H54 (cell line): Measurements from ENCODE around the gene PTPRD.
A peak's percentile ranks its signal among the peaks of the same experiment; 100 is the strongest.

ENCODE experiments used
- DNase-seq: peaks from one replicate; pipeline ENCODE4 v3.0.0; 2011; ENCODE audit warnings: low spot score, mixed read lengths; ENCODE audit not compliant: insufficient read length
- FAIRE-seq: peaks from 3 replicates; lab custom pipeline; 2011; peaks lifted over from hg19 to GRCh38; lab: Jason Lieb, UNC
- POLR2A ChIP-seq: IDR thresholded peaks from 2 replicates; pipeline ENCODE4 v1.6.1; 2011; ENCODE audit warnings: low read depth, mild to moderate bottlenecking, low read length

The PTPRD gene

GRCh38 chr9:10054456-10054855 is 558.3 kb downstream of the PTPRD start:
- FAIRE-seq (no peak), DNase-seq (no peak)
- TF ChIP-seq POLR2A = no peak

DNA sequence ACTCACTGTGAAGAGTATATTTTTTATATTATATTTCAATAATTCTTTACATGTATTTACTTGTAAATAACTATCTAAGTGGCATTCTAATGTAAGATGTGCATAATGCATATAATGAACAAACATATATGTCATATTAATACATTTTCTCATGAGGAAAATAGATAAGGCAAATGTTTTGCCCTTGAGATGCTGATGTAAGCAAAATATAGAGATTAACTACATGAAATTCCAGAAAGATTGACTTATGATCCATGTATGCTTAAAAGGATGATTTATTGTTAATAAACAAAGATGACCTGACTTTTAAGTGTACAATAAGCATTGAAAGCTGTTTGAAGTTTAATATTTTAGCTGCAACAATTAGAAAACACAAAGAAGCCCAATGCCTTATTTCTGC is 559.9 kb downstream of the PTPRD start:
- no peak for TF ChIP-seq POLR2A
- no peak for FAIRE-seq
- no peak for DNase-seq

GRCh38 chr9:10052181-10052580 is 560.6 kb downstream of the PTPRD start:
- no peak for TF ChIP-seq POLR2A
- FAIRE-seq = no peak
- no peak for DNase-seq

GRCh38 chr9:10050016-10050415 is 562.8 kb downstream of the PTPRD start:
- DNase-seq (no peak), FAIRE-seq (peak; percentile 15)
- no peak for TF ChIP-seq POLR2A

GRCh38 chr9:10048994-10049393 is 563.8 kb downstream of the PTPRD start:
- DNase-seq (no peak), FAIRE-seq (no peak)
- TF ChIP-seq POLR2A = no peak

DNA sequence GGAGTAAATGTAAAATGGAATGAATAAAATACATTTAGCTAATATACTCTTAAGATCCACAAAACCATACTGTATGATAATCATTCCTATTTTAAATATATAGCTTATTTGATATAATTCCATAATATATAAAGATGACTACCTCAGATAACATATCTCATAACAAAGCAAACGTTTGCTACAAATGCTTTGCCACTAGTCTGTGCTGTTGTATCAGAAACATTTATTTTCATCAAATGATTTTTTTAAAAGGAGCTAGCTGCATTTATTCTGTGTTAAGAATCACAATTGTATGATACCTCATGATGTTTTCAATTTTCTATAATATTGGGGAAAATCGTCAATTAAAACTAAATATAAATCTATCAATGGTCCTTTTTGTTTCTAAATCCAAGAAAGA is 567.2 kb downstream of the PTPRD start:
- DNase-seq = no peak
- no peak for FAIRE-seq
- TF ChIP-seq POLR2A = no peak

- no peak for TF ChIP-seq POLR2A
- FAIRE-seq (no peak), DNase-seq (no peak)
Measured at GRCh38 chr9:10041726-10042229, 571.0 kb downstream of the PTPRD start.

DNA sequence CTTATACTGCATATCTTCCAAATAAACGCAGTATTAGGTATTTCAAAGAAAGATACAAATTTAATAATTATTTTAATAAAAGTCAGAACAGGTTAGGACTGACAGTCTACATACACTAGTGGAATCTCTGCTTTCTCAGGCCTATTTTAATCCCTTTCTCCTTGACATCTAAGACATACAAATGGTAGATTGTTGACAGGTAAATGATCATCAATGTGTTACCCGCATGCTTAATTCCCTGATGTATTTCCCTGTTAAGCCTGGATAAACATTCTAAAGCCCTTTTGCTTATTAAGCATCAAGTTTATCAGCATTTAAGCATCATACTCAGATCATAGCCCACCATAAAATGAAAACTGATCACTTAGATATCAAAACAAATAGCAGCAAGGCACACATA is 576.7 kb downstream of the PTPRD start:
- no peak for TF ChIP-seq POLR2A
- FAIRE-seq = no peak
- no peak for DNase-seq

GRCh38 chr9:10032166-10032565 is 580.6 kb downstream of the PTPRD start:
- no peak for FAIRE-seq
- no peak for TF ChIP-seq POLR2A
- DNase-seq = no peak

- FAIRE-seq (no peak), DNase-seq (no peak)
- TF ChIP-seq POLR2A = no peak
Measured at GRCh38 chr9:10026443-10026984, 586.3 kb downstream of the PTPRD start.

DNA sequence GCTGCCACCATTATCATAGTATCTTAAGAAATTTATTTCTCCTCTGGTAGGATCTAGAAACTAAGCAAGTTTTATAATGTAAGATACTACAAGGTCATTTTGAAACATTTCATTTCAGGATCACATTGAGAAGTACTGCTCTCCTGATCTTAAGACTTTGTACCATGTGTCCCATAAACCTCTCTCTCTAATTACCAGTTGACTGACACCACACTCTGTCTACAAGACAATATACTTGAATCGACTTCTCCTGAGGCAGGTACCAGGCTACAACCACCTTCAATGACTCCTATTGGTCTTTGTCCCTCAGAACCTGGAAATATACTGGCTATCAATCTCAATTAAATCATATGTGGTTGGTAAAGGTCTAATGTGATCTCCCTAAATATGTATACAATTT is 597.0 kb downstream of the PTPRD start:
- no peak for TF ChIP-seq POLR2A
- FAIRE-seq (no peak), DNase-seq (no peak)

- FAIRE-seq (no peak), DNase-seq (no peak)
- no peak for TF ChIP-seq POLR2A
Measured at GRCh38 chr9:10014889-10015288, 597.9 kb downstream of the PTPRD start.

- no peak for TF ChIP-seq POLR2A
- DNase-seq (no peak), FAIRE-seq (no peak)
Measured at GRCh38 chr9:10009401-10009800, 603.4 kb downstream of the PTPRD start.

GRCh38 chr9:10008101-10008799 is 604.6 kb downstream of the PTPRD start:
- FAIRE-seq = no peak
- TF ChIP-seq POLR2A = no peak
- DNase-seq = no peak

GRCh38 chr9:10007356-10007755 is 605.4 kb downstream of the PTPRD start:
- FAIRE-seq (no peak), DNase-seq (no peak)
- TF ChIP-seq POLR2A = no peak
